Measurements from ENCODE around the gene KLK3.

The KLK3 gene

GRCh38 chr19:50832666-50833065 lies 22.0 kb upstream of the KLK3 start:
- DNase-seq = no peak

- no peak for DNase-seq
These were observed 21.5 kb upstream of the KLK3 start, which contains the start of gene KLK15 for GRCh38 chr19:50833117-50833801. TSS of gene KLK15 (minus strand) at chr19:50833574. CDS start at chr19:50831492, 2,082 bp downstream.

GRCh38 chr19:50833802-50834167 lies 20.9 kb upstream of the KLK3 start:
- no peak for DNase-seq

GRCh38 chr19:50835103-50835784 lies 19.5 kb upstream of the KLK3 start:
- DNase-seq = no peak

GRCh38 chr19:50835785-50836542 lies 18.8 kb upstream of the KLK3 start:
- peak; percentile 90 for DNase-seq

GRCh38 chr19:50836543-50837195 lies 18.0 kb upstream of the KLK3 start:
- no peak for DNase-seq

GRCh38 chr19:50837300-50837699 lies 17.4 kb upstream of the KLK3 start:
- DNase-seq = no peak

- no peak for DNase-seq
These were observed 16.5 kb upstream of the KLK3 start for GRCh38 chr19:50838239-50838638.

GRCh38 chr19:50839712-50840655 lies 14.7 kb upstream of the KLK3 start:
- no peak for DNase-seq

- DNase-seq = no peak
These were observed 12.6 kb upstream of the KLK3 start for GRCh38 chr19:50842130-50842529.

- DNase-seq = no peak
These were observed 11.5 kb upstream of the KLK3 start for GRCh38 chr19:50843205-50843604.

GRCh38 chr19:50843701-50844221 lies 11.0 kb upstream of the KLK3 start:
- DNase-seq = no peak

- DNase-seq = no peak
These were observed 10.3 kb upstream of the KLK3 start for GRCh38 chr19:50844296-50844935.

- DNase-seq = no peak
These were observed 4.0 kb upstream of the KLK3 start for GRCh38 chr19:50850738-50851137.

- no peak for DNase-seq
These were observed 3.1 kb upstream of the KLK3 start for GRCh38 chr19:50851620-50852019.

- no peak for DNase-seq
These were observed 2.7 kb downstream of the KLK3 start for GRCh38 chr19:50857366-50857765.

GRCh38 chr19:50858886-50859285 lies 4.2 kb downstream of the KLK3 start:
- DNase-seq = no peak

GRCh38 chr19:50859849-50860248 lies 5.1 kb downstream of the KLK3 start:
- DNase-seq = no peak

GRCh38 chr19:50861010-50861409 lies 6.3 kb downstream of the KLK3 start:
- DNase-seq = no peak

- no peak for DNase-seq
These were observed 7.0 kb downstream of the KLK3 start for GRCh38 chr19:50861496-50862286.

GRCh38 chr19:50869479-50869878 lies 14.8 kb downstream of the KLK3 start:
- no peak for DNase-seq

Measured in retina (tissue), 1 donor.